Fibroblast of villous mesenchyme (primary cell): ENCODE data around the gene CTPS1. TPM values are rescaled to one million over a fixed set of nuclear protein-coding genes. Genes with fewer than 3 reads are reported as not detected.

Source experiments
- DNase-seq: peaks from one replicate; pipeline ENCODE4 v3.0.0-alpha.2; 2010; ENCODE audit warnings: low read depth
- H3K4me3 ChIP-seq: 2 replicates; pipeline ENCODE4 v1.5.1; 2011; ENCODE audit warnings: low read depth, mild to moderate bottlenecking, low read length
- CTCF ChIP-seq: IDR thresholded peaks from 2 replicates; pipeline ENCODE4 v1.5.1; 2012; ENCODE audit warnings: low read depth, mild to moderate bottlenecking, low read length; ENCODE audit not compliant: insufficient read depth
- total RNA-seq: library from RNA; depleted of rRNA; stranded (reverse); fragments of >200 nt; gene quantifications from 2 replicates; pipeline ENCODE4 v1.2.3, GENCODE V29; 2012

CTPS1 gene
- total RNA-seq, 1 donor: 42.3 TPM

DNA sequence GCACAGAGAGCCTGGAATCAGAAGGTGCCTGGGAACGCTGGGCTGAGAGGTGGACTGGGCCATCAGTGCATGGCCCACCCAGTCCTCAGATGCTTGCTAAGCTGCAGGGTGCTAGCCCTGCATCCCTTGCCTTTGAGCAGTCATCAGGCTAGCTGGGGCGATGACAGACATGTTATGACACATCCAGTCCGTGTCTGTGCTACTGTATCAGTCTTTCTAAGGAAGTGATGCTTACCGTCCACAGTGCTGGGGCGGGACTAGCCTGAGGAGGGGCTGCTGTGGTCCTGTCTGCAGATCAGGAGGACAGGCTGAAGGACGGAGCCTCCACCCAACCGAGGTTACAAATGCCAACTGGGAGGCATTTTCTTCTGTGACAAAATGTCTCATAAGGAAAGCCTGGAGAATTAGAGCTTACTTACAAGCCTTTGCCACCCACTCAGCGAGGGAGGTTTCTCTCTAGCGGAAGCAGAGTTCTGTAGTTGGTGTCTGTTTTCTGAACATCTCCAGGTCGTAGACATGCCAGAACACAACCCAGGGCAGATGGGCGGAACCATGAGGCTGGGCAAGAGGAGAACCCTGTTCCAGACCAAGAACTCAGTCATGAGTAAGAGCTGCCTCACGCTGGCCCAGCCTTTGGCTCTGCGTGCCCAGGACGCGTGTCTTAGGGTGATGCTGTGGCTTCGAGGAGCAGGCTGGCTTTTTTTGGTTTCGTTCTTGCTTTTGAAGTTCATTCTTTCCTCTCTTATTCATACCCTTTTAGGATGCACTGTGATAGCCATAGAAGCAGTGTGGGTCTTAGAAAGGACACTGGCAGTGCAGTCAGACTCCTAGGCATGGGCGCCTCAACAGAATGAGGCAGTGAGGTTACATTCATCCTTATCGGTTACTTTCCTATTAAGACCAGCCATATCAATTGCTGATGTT lies 27.7 kb downstream of the CTPS1 start:
- DNase-seq: no peak
- TF ChIP-seq CTCF: no peak
- H3K4me3 ChIP-seq: no peak overlapping the region

DNA sequence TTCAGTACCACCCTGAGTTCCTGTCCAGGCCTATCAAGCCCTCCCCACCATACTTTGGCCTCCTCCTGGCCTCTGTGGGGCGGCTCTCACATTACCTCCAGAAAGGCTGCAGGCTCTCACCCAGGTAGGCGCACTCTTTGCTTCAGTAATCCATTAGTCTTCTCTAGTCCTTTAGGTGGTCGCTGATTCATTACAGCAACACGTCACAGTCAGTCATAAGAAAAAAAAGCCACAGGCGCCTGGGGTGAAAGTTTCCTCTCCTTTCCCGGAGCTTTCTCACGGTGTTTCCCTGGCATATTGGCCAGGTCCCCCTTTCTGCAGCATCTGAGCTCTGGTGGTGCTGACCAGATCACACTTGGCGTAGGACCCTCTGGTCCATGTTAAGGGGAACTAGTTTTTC lies 30.0 kb downstream of the CTPS1 start:
- no peak for TF ChIP-seq CTCF
- DNase-seq: no peak
- H3K4me3 ChIP-seq: no peak overlapping the region

- DNase-seq: no peak
- no peak for TF ChIP-seq CTCF
- no peak overlapping the region for H3K4me3 ChIP-seq
Observed at GRCh38 chr1:41010345-41010744, 30.8 kb downstream of the CTPS1 start.

- TF ChIP-seq CTCF: no peak
- no peak overlapping the region for H3K4me3 ChIP-seq
- no peak for DNase-seq
Observed at GRCh38 chr1:41013024-41013423, 33.5 kb downstream of the CTPS1 start.

DNA sequence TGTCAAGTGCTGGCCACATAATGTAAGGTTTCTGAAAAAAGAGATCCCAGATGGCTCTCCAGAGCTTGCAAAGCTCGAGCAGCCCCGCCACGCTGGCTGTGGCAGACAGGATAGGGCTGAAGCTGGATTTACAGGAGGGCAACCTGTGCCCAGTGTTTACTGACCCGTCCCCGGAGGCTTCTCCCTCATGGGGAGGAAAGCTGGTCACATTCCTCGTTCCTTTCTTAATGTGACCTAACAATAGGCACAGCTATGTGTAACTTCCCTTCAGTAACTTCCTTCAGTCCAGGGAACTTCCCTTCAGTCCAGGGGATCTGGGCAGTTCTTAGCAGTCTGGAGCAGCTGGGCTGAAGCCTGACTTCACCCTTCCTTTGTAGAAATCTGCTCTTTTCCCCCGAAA lies 34.3 kb downstream of the CTPS1 start:
- H3K4me3 ChIP-seq: no peak overlapping the region
- DNase-seq: no peak
- TF ChIP-seq CTCF: no peak

DNA sequence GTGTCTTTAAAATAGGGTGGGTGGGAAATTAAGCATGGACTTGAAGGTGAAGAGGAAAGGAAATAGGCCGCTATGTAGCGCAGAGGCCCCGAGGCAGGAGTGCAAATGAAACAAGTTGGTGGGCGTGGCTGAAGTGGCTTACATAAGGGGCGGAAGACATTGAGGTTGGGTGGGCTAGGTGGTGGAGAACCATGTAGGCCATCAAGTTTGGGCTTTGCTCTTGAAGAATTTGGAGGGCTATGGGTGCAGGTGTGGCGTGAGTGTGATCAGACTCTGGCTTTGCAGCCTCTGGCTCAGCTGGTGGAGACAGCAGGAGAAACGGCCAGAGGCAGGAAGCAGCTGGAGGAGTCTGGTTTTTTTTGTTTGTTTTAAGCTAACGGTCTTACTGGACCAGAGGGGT lies 35.4 kb downstream of the CTPS1 start:
- DNase-seq: no peak

More for the DNA sequence above, 35.4 kb downstream of the CTPS1 start:
- no peak overlapping the region for H3K4me3 ChIP-seq
- no peak for TF ChIP-seq CTCF
